Urinary bladder (tissue), 4 donors: ENCODE measurements around the gene VMP1. TPM values are rescaled to one million over a fixed set of nuclear protein-coding genes. Genes with fewer than 3 reads are reported as not detected.
"Not testable (repeated sequence)": the region's sequence is repeated elsewhere in the genome, so short reads cannot be mapped to it uniquely, and the experiment has no call there.

Experiments
- DNase-seq: peaks from one replicate; pipeline ENCODE4 v3.0.0-alpha.2; 2015; ENCODE audit errors: extremely low spot score
- H3K27ac ChIP-seq: one replicate; pipeline ENCODE4 v1.5.1; 2013; ENCODE audit warnings: low read depth, mild to moderate bottlenecking, moderate library complexity
- H3K36me3 ChIP-seq: one replicate; pipeline ENCODE4 v1.6.1; 2013; ENCODE audit warnings: mild to moderate bottlenecking, moderate library complexity; ENCODE audit not compliant: insufficient read depth
- H3K4me1 ChIP-seq: one replicate; pipeline ENCODE4 v1.6.1; 2013; ENCODE audit warnings: mild to moderate bottlenecking, moderate library complexity; ENCODE audit not compliant: insufficient read depth
- H3K4me3 ChIP-seq: one replicate; pipeline ENCODE4 v1.5.1; 2013; ENCODE audit warnings: low read depth, low read length
- WGBS: extraction: QIAGEN DNeasy Blood & Tissue Kit; methylation state at CpG from one replicate; pipeline ENCODE4 v1.1.7; 2013; 5-methylcytosine and 5-hydroxymethylcytosine counted together
- polyA plus RNA-seq: library from polyadenylated mRNA; stranded (reverse); fragments of 200-250 nt; gene quantifications from one replicate; pipeline ENCODE4 v1.2.3, GENCODE V29; 2013
- total RNA-seq: library from RNA; depleted of rRNA; stranded (reverse); fragments of >200 nt; gene quantifications from one replicate; pipeline ENCODE4 v1.2.3, GENCODE V29; 2014
- donor health status: healthy with polysubstance abuse.
- donor health status: healthy.

VMP1 gene
- total and polyA plus RNA-seq, 2 donors = 157 to 231 TPM

DNA sequence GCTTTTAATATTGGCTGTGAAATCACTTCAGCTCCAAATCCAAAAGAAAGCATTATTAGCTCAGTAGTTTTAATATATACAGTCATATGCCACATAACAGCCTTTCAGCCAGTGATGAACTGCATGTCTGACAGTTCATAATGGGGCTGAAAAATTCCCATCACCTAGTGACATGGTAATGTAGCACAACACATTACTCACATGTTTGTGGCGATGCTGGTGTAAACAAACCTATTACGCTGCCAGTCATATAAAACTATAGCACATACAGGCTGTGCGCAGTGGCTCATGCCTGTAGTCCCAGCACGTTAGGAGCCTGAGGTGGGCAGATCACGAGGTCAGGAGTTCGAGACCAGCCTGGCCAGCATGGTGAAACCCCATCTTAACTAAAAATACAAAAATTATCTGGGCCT lies 93.1 kb downstream of the VMP1 start:
- DNase-seq = no peak

DNA sequence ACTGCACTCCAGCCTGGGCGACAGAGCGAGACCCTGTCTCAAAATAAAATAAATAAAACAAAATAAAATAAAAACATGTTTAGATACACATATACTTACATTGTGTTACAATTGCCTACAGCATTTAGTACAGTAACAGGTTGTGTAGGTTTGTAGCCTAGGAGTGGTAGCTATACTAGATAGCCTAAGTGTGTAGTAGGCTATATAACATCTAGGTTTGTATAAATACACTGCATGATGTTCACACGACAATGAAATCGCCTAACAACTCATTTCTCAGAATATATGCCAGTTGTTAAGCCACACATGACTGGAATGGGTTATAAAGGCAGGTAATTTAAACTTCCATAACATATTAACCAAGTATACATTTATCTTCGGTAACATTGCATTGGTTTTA lies 94.7 kb downstream of the VMP1 start:
- WGBS = 97% methylated on average over 5 of the region's 5 CpGs
- no peak overlapping the region for H3K27ac ChIP-seq
- DNase-seq = no peak

More for the DNA sequence above, 93.1 kb downstream of the VMP1 start:
- no peaks in the 10 kb centered on the region for H3K4me1 ChIP-seq
- WGBS = 86% methylated on average over 6 of the region's 6 CpGs
- H3K4me3 ChIP-seq = no peak overlapping the region
- no peak overlapping the region for H3K27ac ChIP-seq
- no peaks in the 10 kb centered on the region for H3K36me3 ChIP-seq

GRCh38 chr17:59804901-59805465 lies 97.5 kb downstream of the VMP1 start:
- no peak overlapping the region for H3K27ac ChIP-seq
- no peak overlapping the region for H3K4me3 ChIP-seq
- WGBS = 68% methylated on average over 6 of the region's 6 CpGs

More for the DNA sequence above, 94.7 kb downstream of the VMP1 start:
- no peaks in the 10 kb centered on the region for H3K4me1 ChIP-seq
- H3K4me3 ChIP-seq = no peak overlapping the region
- H3K36me3 ChIP-seq = no peaks in the 10 kb centered on the region

DNA sequence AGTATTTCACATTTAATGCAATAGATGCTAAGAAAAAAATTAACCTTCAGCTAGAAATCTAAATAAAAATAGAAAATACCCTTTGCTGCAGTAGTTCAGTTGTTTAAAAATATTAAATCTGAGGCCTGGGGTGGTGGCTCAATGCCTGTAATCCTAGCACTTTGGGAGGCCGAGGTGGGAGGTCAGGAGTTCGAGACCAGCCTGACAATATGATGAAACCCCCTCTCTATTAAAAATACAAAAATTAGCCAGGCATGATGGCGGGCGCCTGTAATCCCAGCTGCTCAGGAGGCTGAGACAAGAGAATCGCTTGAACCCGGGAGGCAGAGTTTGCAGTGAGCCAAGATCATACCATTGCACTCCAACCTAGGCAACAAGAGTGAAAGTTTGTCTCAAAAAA lies 98.9 kb downstream of the VMP1 start:
- not testable (repeated sequence) for H3K36me3 ChIP-seq, H3K4me1 ChIP-seq, DNase-seq, H3K27ac ChIP-seq, H3K4me3 ChIP-seq
- 98% methylated on average over 6 of the region's 6 CpGs for WGBS

More at GRCh38 chr17:59804901-59805465, 97.5 kb downstream of the VMP1 start:
- DNase-seq = no peak
- Histone ChIP-seq H3K4me1 (no peaks in the 10 kb centered on the region), H3K36me3 (no peaks in the 10 kb centered on the region)

GRCh38 chr17:59807892-59808509 lies 100.5 kb downstream of the VMP1 start:
- no peak overlapping the region for H3K27ac ChIP-seq
- no peak for DNase-seq
- H3K4me1 ChIP-seq = no peaks in the 10 kb centered on the region
- no peaks in the 10 kb centered on the region for H3K36me3 ChIP-seq
- no peak overlapping the region for H3K4me3 ChIP-seq
- 71% methylated on average over 4 of the region's 4 CpGs for WGBS

DNA sequence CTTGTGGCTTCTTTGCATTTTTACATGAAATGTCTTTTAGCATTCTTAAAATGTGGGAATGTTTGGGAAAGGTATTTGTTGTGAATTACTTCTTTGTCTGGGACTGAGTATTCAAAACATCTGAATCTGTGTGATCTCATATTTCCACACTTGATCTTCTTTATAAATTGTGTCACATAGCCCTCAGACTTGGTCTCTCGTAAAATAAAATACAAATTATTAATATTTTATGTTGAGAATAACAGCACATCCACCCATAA lies 103.4 kb downstream of the VMP1 start:
- WGBS = 91% methylated on average over 1 of the region's 1 CpG
- Histone ChIP-seq H3K4me1 (no peaks in the 10 kb centered on the region), H3K27ac (no peak overlapping the region), H3K4me3 (no peak overlapping the region), H3K36me3 (no peaks in the 10 kb centered on the region)
- DNase-seq = no peak

- Histone ChIP-seq H3K4me3 (no peak overlapping the region), H3K36me3 (no peaks in the 10 kb centered on the region), H3K4me1 (no peaks in the 10 kb centered on the region), H3K27ac (no peak overlapping the region)
- WGBS = 89% methylated on average over 1 of the region's 1 CpG
- no peak for DNase-seq
Observed at GRCh38 chr17:59811209-59811608, 103.8 kb downstream of the VMP1 start.

DNA sequence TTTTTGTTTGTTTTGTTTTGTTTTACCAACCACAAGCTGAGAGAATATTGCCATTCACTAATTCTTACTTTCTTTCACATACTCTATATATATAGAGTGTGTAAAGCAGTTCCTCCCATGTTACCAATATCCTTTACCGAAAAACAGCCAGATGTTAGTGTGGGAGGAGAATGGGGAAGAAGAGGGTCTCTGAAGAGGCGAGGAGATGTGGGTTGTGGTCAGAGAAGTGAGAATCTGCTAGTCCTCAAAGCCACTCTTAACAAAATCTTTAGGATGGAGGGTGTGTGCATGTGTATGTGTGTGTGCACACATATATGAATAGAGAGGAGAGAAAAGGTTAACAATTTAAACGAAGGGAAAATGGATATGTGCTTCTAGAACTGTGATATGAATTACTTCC lies 104.7 kb downstream of the VMP1 start:
- no peaks in the 10 kb centered on the region for H3K36me3 ChIP-seq

GRCh38 chr17:59814276-59814675 lies 106.8 kb downstream of the VMP1 start:
- 95% methylated on average over 1 of the region's 1 CpG for WGBS
- DNase-seq = no peak
- H3K4me3 ChIP-seq = no peak overlapping the region
- H3K36me3 ChIP-seq = no peaks in the 10 kb centered on the region
- peak overlapping the region; percentile 77 for H3K27ac ChIP-seq
- no peaks in the 10 kb centered on the region for H3K4me1 ChIP-seq

More for the DNA sequence above, 104.7 kb downstream of the VMP1 start:
- Histone ChIP-seq H3K27ac (no peak overlapping the region), H3K4me3 (no peak overlapping the region), H3K4me1 (no peaks in the 10 kb centered on the region)
- 85% methylated on average over 3 of the region's 3 CpGs for WGBS
- DNase-seq = no peak

DNA sequence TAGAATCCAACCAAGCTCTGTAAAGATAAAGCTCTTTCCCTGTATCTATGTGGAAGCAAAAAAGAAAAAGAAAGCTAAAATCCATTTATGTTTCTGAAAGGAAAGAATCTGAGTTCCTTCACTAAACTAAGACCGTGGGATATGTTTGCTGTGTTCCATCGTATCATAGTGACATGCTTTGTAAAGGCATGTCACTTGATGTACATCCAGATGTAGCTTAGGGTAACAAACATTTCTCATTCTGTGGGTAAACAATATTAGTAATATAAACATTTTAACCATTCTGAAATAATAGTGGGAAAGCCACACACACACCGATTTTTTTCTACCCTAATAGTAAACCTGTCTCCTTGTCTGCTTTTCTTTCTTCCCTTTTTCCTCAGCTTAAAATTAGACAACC lies 107.2 kb downstream of the VMP1 start:
- Histone ChIP-seq H3K4me1 (no peaks in the 10 kb centered on the region), H3K4me3 (no peak overlapping the region), H3K27ac (peak overlapping the region; percentile 77), H3K36me3 (no peaks in the 10 kb centered on the region)
- DNase-seq = no peak
- 53% methylated on average over 3 of the region's 3 CpGs for WGBS

- peak overlapping the region; percentile 67 for H3K27ac ChIP-seq
- no peak for DNase-seq
- no peaks in the 10 kb centered on the region for H3K36me3 ChIP-seq
- H3K4me1 ChIP-seq = no peaks in the 10 kb centered on the region
- 89% methylated on average over 1 of the region's 1 CpG for WGBS
- H3K4me3 ChIP-seq = no peak overlapping the region
Observed at GRCh38 chr17:59815965-59816364, 108.5 kb downstream of the VMP1 start.

GRCh38 chr17:59825533-59826322 lies 118.3 kb downstream of the VMP1 start:
- WGBS = 62% methylated on average over 5 of the region's 5 CpGs
- H3K27ac ChIP-seq = peak overlapping the region; percentile 10
- H3K4me1 ChIP-seq = peaks cover 1% of the 10 kb centered on the region
- no peak for DNase-seq
- no peak overlapping the region for H3K4me3 ChIP-seq
- no peaks in the 10 kb centered on the region for H3K36me3 ChIP-seq

DNA sequence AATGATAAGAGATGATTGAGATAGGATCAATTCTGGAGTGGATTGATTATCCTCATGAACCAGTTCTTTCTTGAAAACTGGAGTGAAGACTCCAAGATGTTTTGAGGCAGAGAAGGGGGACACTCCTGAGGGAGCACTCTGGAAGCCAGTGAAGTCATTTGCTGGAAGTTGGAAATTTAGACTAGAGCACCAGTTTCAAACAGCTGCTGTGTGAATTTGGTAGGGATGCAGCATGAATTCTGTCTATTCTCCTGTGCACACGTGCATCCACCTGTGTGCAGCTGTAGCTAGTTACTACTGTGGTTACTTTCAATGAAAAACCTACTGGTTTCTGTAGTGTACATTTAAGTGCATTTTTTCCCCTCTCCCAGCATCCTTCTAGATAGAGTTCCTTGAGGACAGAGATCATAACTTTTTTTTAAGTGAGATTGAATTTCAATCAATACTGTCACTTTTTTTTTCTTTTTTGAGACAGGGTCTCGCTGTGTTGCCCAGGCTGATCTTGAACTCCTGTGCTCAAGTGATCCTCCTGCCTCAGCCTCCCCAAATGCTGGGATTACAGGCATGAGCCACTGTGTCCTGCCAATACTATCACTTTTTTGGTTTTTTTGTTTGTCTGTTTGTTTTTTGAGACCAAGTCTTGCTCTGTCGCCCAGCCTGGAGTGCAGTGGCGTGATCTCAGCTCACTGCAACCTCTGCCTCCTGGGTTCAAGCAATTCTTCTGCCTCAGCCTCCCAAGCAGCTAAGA lies 119.4 kb downstream of the VMP1 start:
- no peaks in the 10 kb centered on the region for H3K36me3 ChIP-seq
- 89% methylated on average over 4 of the region's 4 CpGs for WGBS

More for the DNA sequence above, 119.4 kb downstream of the VMP1 start:
- no peak for DNase-seq
- peak overlapping the region; percentile 6 for H3K27ac ChIP-seq
- no peak overlapping the region for H3K4me3 ChIP-seq
- peaks cover 4% of the 10 kb centered on the region for H3K4me1 ChIP-seq
